Measurements from ENCODE around the gene CCDC88B. TPM values are rescaled to one million over a fixed set of nuclear protein-coding genes. Genes with fewer than 3 reads are reported as not detected.

CCDC88B gene
- total and polyA plus RNA-seq, 8 donors: 4.7 to 35.7 (median 6.6) TPM

DNA sequence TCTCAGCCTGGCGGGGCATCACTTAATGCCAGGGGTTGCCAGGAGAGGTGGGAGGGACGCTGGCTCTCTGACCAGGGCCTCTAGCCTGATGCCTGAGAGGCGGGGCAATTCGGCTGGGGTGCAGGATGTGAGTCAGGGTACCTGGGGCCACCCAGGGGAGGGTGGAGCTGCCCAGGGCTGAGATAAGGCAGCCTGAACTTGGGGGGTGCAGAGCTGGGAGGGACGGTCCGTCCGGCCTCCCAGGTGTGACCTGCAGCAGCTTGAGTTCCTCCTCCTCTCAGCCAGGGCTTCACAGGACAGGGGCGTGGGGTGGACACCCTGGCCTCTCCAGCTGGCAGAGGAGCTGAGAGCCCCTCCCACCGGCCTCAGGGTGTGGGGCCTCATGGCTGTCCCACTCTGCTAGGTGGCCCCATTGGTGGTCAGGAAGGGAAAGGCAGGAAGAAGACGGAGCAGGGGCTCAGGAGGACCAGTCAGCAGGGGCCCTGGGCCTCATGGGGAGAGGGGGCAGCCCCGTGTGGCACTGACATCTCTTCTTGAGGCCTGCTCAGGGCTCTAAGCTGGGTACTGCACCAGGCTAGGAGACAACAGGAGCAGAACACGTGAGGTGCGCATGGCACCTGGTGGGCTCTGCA lies 18.0 kb downstream of the CCDC88B start:
- TF ChIP-seq, protein P1, sequence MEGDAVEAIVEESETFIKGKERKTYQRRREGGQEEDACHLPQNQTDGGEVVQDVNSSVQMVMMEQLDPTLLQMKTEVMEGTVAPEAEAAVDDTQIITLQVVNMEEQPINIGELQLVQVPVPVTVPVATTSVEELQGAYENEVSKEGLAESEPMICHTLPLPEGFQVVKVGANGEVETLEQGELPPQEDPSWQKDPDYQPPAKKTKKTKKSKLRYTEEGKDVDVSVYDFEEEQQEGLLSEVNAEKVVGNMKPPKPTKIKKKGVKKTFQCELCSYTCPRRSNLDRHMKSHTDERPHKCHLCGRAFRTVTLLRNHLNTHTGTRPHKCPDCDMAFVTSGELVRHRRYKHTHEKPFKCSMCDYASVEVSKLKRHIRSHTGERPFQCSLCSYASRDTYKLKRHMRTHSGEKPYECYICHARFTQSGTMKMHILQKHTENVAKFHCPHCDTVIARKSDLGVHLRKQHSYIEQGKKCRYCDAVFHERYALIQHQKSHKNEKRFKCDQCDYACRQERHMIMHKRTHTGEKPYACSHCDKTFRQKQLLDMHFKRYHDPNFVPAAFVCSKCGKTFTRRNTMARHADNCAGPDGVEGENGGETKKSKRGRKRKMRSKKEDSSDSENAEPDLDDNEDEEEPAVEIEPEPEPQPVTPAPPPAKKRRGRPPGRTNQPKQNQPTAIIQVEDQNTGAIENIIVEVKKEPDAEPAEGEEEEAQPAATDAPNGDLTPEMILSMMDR (IDR thresholded peaks at IDR 0.05): no peak
- Histone ChIP-seq H3K27me3 (no peaks in the 10 kb centered on the region), H3K4me1 (peaks cover 19 to 50% of the 10 kb centered on the region in 2 donors), H3K4me3 (peak overlapping the region; percentile 86 to 94), H3K27ac (peak overlapping the region; percentile 87), H3K36me3 (peaks cover 0 to 51% of the 10 kb centered on the region in 2 donors), H3K9me3 (no peaks in the 10 kb centered on the region)
- intact Hi-C loops (cut with DNase I): no loop called here
- peak in 1 of 4 donors; percentile 78 for DNase-seq
- ATAC-seq: no peak

DNA sequence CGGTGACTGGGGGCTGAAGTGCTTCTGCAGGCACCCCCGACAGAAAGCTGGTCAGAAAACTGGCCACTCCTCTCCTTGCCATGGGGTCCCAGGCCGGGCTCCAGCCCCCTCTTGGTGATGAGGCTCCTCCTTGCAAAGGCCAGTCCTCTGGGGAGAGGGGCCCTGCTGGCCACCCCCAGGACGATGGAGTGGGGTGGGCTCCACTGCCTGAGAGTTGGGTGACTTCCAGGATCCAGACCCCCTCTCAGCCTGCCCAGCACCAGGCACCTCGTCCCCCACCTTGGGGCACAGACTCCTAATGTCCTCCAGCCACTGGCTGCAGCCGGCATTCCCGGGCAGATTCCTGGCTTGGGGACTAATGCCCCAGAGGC lies 18.5 kb downstream of the CCDC88B start:
- peak in 1 of 4 donors; percentile 77 for DNase-seq
- intact Hi-C loops (cut with DNase I): no loop called here
- Histone ChIP-seq H3K27ac (peak overlapping the region; percentile 87), H3K4me3 (peak overlapping the region; percentile 86 to 94), H3K27me3 (no peaks in the 10 kb centered on the region), H3K4me1 (peaks cover 19 to 50% of the 10 kb centered on the region in 2 donors), H3K36me3 (peaks cover 0 to 51% of the 10 kb centered on the region in 2 donors), H3K9me3 (no peaks in the 10 kb centered on the region)
- TF ChIP-seq, protein P1 (IDR thresholded peaks at IDR 0.05): no peak
- no peak for ATAC-seq

DNA sequence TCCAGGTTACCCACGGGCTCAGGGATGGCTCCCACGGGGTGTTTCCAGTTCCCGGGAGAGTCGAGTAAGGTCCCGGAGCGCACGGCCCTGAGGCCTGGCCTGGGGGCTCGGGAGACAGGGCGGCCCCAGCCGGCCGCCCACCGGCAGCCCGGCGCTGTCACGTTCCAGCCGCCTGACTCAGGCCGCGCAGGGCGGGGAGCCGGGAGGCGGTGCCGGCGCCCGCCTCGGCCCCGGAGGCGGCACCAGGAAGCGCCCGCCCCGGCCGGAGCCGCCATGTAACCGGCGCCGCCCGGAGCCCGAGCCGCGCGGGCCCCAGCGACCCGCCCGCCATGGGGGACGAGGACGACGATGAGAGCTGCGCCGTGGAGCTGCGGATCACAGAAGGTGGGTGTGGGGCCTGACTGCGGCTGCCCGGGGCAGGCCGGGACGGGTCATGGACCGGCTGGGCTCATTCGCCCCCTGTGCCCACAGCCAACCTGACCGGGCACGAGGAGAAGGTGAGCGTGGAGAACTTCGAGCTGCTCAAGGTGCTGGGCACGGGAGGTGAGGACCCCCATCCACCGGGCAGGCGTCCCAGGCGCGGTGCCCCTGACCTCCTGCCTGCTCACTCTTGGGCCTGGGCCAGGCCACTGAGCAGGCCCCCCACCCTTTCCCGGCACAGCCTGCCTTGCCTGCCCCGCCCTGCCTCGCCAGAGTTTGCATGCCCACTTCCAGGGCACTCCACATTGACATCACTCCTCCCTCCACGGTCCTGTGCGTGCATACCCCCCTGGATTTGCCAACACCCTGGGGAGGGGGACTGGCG lies 19.1 kb downstream of the CCDC88B start, which contains the start of gene RPS6KA4:
Gene RPS6KA4 (plus strand): TSS at position 256 of the 805 bp plus-strand sequence. CDS start 74 bp downstream, at position 330.
- peaks cover 0 to 51% of the 10 kb centered on the region in 2 donors for H3K36me3 ChIP-seq
- TF ChIP-seq, protein P1 (IDR thresholded peaks at IDR 0.05): no peak
- intact Hi-C loops (cut with DNase I): no loop called here
- no peaks in the 10 kb centered on the region for H3K27me3 ChIP-seq
- peak; percentile 86 for ATAC-seq
- H3K27ac ChIP-seq: peak within 1 kb of the TSS; percentile 87
- no peaks in the 10 kb centered on the region for H3K9me3 ChIP-seq
- peaks cover 19 to 50% of the 10 kb centered on the region in 2 donors for H3K4me1 ChIP-seq
- peak within 1 kb of the TSS; percentile 86 to 94 for H3K4me3 ChIP-seq
- DNase-seq: peak; percentile 55 to 94 (median 72)

DNA sequence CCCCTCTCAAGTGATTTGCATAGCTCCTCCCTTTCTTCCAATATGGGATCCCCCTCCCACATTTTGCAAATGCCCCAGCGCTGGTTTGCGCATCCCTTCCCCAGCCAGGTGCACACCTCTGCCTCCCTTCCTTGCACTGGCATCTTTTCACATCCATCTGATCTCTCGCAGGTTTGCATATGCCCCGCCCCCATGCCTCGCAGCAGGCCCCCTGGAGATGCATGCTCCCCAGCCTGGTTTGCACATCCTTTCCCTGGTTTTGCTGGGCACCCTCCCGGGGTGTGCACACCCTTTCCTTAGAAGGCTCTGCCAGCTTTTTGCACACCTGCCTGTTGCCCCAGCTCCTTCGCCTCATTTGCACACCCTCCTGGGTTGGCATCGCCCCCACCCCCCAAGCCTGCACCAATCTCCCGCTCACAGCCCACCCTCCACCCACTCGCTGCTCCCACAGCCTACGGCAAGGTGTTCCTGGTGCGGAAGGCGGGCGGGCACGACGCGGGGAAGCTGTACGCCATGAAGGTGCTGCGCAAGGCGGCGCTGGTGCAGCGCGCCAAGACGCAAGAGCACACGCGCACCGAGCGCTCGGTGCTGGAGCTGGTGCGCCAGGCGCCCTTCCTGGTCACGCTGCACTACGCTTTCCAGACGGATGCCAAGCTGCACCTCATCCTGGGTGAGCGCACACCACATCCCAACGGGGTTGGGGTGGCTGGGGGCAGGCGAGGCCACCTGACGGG lies 19.9 kb downstream of the CCDC88B start:
- TF ChIP-seq, protein P1 (IDR thresholded peaks at IDR 0.05): no peak
- Histone ChIP-seq H3K4me1 (peaks cover 19 to 50% of the 10 kb centered on the region in 2 donors), H3K27ac (peak overlapping the region in 1 of 2 donors; percentile 87), H3K9me3 (no peaks in the 10 kb centered on the region), H3K36me3 (peaks cover 0 to 56% of the 10 kb centered on the region in 2 donors), H3K4me3 (peak overlapping the region; percentile 86 to 94), H3K27me3 (no peaks in the 10 kb centered on the region)
- ATAC-seq: peak; percentile 15
- intact Hi-C loops (cut with DNase I): no loop called here
- peak in 1 of 4 donors; percentile 85 for DNase-seq

All from left lung (tissue), 10 donors.